ENCODE results near the gene CHKB.

GRCh38 chr22:50546326-50547262 is 36.1 kb downstream of the CHKB start:
- TF ChIP-seq CTCF (IDR thresholded peaks at IDR 0.05; ENCODE audit: control extremely low read depth in 1 of 3, insufficient read depth in 1 of 3, low read depth in 1 of 3, low read length in 3 of 3) (no peak), EZH2 (IDR thresholded peaks at IDR 0.05; ENCODE audit: low read depth, low read length, severe bottlenecking) (no peak)
